ENCODE results near the gene NUDT7. TPM values are rescaled to one million over a fixed set of nuclear protein-coding genes. Genes with fewer than 3 reads are reported as not detected.

Gene NUDT7
- total and polyA plus RNA-seq, 9 of the 15 experiments (the other 6 are each of a cell fraction or from before 2014, with no cell fraction given): 5.6 to 24.2 (median 10.5) TPM

GRCh38 chr16:77781091-77781490, 58.8 kb downstream of the NUDT7 start:
- H3K9me3 ChIP-seq (replicated peaks; ENCODE audit: control insufficient read depth, insufficient read depth, low read depth, low read length): no peaks in the 10 kb centered on the region
- ATAC-seq (no peak), DNase-seq (ENCODE audit: extremely low read depth in 1 of 4, low spot score in 3 of 4) (no peak), FAIRE-seq (no peak)
- H3K79me2 ChIP-seq (ENCODE audit: control insufficient read depth, insufficient read depth, low read length): no peaks in the 10 kb centered on the region
- H3K27ac ChIP-seq (ENCODE audit: extremely low read depth, low read depth, low read length): no peak overlapping the region
- H3K4me1 ChIP-seq (replicated peaks in 1 of 2; ENCODE audit: control insufficient read depth in 2 of 2, insufficient read depth in 2 of 2, low read length in 2 of 2): no peaks in the 10 kb centered on the region
- in situ Hi-C loops (cut with MboI): no loop called here
- no peak overlapping the region for H3K4me3 ChIP-seq
- no peaks in the 10 kb centered on the region for H4K20me1 ChIP-seq (replicated peaks; ENCODE audit: control insufficient read depth, insufficient read depth, low read length)
- H2AFZ ChIP-seq (ENCODE audit: low read depth, low read length): no peak overlapping the region
- H3K4me2 ChIP-seq (ENCODE audit: insufficient read depth, low read length): no peak overlapping the region
- H3K36me3 ChIP-seq (ENCODE audit: control insufficient read depth, insufficient read depth, low read length): no peaks in the 10 kb centered on the region
- intact Hi-C loops (cut with micrococcal nuclease): no loop called here
- CTCF ChIA-PET (ENCODE audit: low intra/inter-chr PET ratio): no interaction called here
- no peak overlapping the region for H3K9ac ChIP-seq (ENCODE audit: insufficient read depth in 1 of 2, low read depth in 2 of 2, low read length in 2 of 2)
- H3K9me1 ChIP-seq (ENCODE audit: control insufficient read depth, insufficient read depth, low read length): no peaks in the 10 kb centered on the region
- BruUV-seq (replicated peaks): no TSS peak
- POLR2A ChIA-PET: no interaction called here
- H3K27me3 ChIP-seq (ENCODE audit: control insufficient read depth in 2 of 2, insufficient read depth in 2 of 2, low read length in 2 of 2): no peaks in the 10 kb centered on the region; a peak in 1 of 5 replicates
- TF ChIP-seq ILF3 (IDR thresholded peaks at IDR 0.05; ENCODE audit: borderline replicate concordance): no peak
- no peak for TF ChIP-seq SIN3A (IDR thresholded peaks at IDR 0.05; ENCODE audit: borderline replicate concordance in 2 of 2, control insufficient read depth in 1 of 2, low read depth in 2 of 2, low read length in 2 of 2)
- no peak for TF ChIP-seq PHF20 (IDR thresholded peaks at IDR 0.05; ENCODE audit: partially characterized antibody)
- TF ChIP-seq PBX2 (CRISPR knock-in tag; IDR thresholded peaks at IDR 0.05; ENCODE audit: low read depth): no peak
- no peak for TF ChIP-seq PBX2 (tag; conservative IDR thresholded peaks at IDR 0.05; ENCODE audit: low read depth)
- no peak for TF ChIP-seq ZC3H11A (IDR thresholded peaks at IDR 0.05; ENCODE audit: low read depth, low read length)
- no peak for TF ChIP-seq IRF2 (CRISPR knock-in tag; IDR thresholded peaks at IDR 0.05)
- no peak for TF ChIP-seq ZHX1 (conservative IDR thresholded peaks at IDR 0.05; ENCODE audit: low read length)
- no peak for TF ChIP-seq MAFG (tag; conservative IDR thresholded peaks at IDR 0.05)
- no peak for TF ChIP-seq PURB (CRISPR knock-in tag; IDR thresholded peaks at IDR 0.05; ENCODE audit: low read depth)
- TF ChIP-seq DMBX1 (CRISPR knock-in tag; IDR thresholded peaks at IDR 0.05; ENCODE audit: borderline replicate concordance): no peak
- TF ChIP-seq ZEB2 (IDR thresholded peaks at IDR 0.05): no peak
- TF ChIP-seq PTTG1 (tag; IDR thresholded peaks at IDR 0.05; ENCODE audit: low read depth): no peak
- no peak for TF ChIP-seq SREBF1 (IDR thresholded peaks at IDR 0.05; ENCODE audit: borderline replicate concordance, low read depth, low read length)
- no peak for TF ChIP-seq ZNF398 (CRISPR knock-in tag; IDR thresholded peaks at IDR 0.05)

Measured in K562 (cell line).